ENCODE data around the gene BCAS2.

BCAS2 gene

DNA sequence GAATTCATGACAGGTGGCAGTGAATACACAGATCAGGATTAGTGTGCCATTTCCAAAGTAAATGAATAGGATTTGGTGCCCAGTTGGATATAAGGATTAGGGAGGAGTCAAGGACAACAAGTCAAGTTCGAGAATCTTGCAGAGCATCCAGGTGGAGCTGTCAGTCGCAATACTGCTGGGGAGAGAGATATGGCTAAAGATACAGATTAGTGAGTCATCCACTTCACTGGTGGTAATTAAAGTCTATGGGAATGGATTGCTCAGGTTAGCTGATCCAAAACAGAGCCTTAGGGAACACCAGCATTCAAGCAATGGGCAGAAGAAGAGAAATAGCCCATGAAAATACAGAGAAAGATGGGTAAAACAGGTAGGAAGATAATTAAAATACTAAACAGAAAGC is 26.8 kb downstream of the BCAS2 start:
- DNase-seq, result no peak

- DNase-seq, result no peak
Measured at GRCh38 chr1:114552106-114552639, 29.2 kb downstream of the BCAS2 start.

GRCh38 chr1:114551400-114551799 is 30.0 kb downstream of the BCAS2 start:
- DNase-seq, result no peak

GRCh38 chr1:114550336-114550735 is 31.1 kb downstream of the BCAS2 start:
- no peak for DNase-seq

- DNase-seq, result no peak
Measured at GRCh38 chr1:114549137-114549536, 32.3 kb downstream of the BCAS2 start.

GRCh38 chr1:114547076-114547475 is 34.3 kb downstream of the BCAS2 start:
- DNase-seq, result no peak

GRCh38 chr1:114545796-114546195 is 35.6 kb downstream of the BCAS2 start:
- no peak for DNase-seq

- DNase-seq, result no peak
Measured at GRCh38 chr1:114545315-114545714, 36.1 kb downstream of the BCAS2 start.

- no peak for DNase-seq
Measured at GRCh38 chr1:114540821-114541220, 40.6 kb downstream of the BCAS2 start.

DNA sequence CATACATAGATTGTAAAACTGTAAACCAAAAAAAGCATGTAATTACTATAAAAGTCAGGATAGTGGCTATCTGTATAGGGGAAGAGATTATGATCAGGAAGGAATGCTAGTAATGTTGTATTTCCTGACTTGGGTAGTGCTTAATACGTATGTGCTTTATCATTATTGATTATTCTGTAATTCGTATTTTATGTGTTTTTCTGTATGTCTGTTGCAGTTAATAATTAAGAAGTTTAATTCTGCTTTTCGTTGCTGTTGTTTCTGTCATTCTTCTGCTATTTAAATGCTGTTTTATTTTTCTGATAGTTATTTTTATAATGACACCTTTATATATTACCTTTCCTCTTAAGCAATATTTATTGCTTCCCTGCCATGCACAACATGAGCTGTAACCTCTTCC is 41.1 kb downstream of the BCAS2 start:
- no peak for DNase-seq

- DNase-seq, result no peak
Measured at GRCh38 chr1:114536043-114536442, 45.4 kb downstream of the BCAS2 start.

- DNase-seq, result no peak
Measured at GRCh38 chr1:114535401-114535800, 46.0 kb downstream of the BCAS2 start.

- no peak for DNase-seq
Measured at GRCh38 chr1:114531094-114531493, 50.3 kb downstream of the BCAS2 start.

GRCh38 chr1:114530224-114530623 is 51.2 kb downstream of the BCAS2 start:
- DNase-seq, result no peak

DNA sequence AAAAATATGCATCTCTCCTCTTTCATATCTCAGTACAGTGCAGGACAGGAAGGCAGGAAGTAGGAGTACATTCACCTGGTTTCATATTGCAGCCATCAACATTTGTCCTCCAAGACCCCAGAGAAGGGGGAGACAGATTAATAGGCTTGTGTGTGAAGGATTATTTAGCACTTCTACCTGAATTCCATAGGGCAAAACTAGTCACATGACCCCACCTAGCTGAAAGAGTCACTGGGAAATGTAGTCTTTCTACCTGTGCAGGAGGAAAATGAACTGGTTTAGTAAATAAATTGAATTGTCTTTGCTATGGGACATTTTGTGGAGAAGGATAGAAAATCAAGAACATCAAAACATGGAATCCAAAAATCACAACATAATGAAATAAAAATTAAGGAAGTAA is 56.5 kb downstream of the BCAS2 start:
- DNase-seq, result no peak

GRCh38 chr1:114522264-114522575 is 59.2 kb downstream of the BCAS2 start:
- DNase-seq, result no peak

DNA sequence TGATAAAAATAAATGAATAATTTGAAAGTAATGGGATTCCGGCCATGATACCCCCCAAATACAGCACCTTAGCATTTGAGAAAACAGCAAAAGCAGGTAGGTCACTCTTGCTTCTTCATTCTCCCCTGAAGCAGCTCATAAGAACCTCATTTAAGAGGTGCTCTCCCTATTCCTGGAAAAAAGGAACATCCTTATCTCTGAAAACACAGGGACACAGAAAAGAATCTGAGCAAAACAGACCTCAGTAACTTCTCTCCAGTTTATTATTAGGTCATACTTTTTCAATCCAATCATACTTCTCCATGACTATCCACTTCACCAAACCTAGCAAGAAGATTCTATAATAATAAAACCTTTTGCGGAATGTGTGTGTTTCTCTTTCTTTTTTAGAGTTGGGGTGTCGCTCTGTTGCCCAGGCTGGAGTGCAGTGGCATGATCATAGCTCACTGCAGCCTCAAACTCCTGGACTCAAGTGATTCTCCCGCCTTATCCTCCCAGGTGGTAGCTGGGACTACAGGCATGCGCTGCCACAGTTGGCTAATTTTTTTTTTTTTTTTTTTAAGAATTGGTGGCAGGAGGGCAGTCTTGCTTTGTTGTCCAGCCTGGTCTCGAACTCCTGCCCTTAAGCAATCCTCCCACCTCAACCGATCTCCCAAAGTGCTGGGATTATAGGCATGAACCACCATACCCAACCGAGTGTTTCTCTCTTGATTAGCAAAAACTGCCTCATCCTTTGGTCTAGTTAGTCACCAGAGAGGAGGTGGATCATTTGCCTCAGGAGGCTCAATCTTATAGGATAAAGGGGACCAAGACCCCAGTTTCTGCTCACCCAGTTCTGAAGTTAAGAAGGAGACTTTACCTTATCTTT is 59.8 kb downstream of the BCAS2 start:
- DNase-seq, result no peak

All from cerebellar nuclear complex (tissue), 1 donor.